ENCODE results near the gene MAP3K4. TPM values are rescaled to one million over a fixed set of nuclear protein-coding genes. Genes with fewer than 3 reads are reported as not detected.

Gene MAP3K4
- total and polyA plus RNA-seq, 2 of the 4 experiments (the other 2 are of a cell fraction) = 11.5 to 20.4 TPM

- H4K5ac ChIP-seq (ENCODE audit: low read depth, low read length) = no peak overlapping the region
- H4K8ac ChIP-seq (ENCODE audit: low read depth in 2 of 2, low read length in 2 of 2) = no peak overlapping the region
- no peaks in the 10 kb centered on the region for H3K9me3 ChIP-seq (ENCODE audit: control insufficient read depth, insufficient read depth, low read length)
- H3K4me2 ChIP-seq (ENCODE audit: low read depth, low read length) = no peak overlapping the region
- no peaks in the 10 kb centered on the region for H3K79me1 ChIP-seq (ENCODE audit: low read depth in 1 of 2, low read length in 2 of 2)
- CTCF ChIA-PET = no interaction called here
- dilution Hi-C loops (cut with HindIII; ENCODE audit: low sequenced_read_pairs, unreplicated experiment) (no loop called here), intact Hi-C loops (cut with micrococcal nuclease) (no loop called here), in situ Hi-C loops (cut with MboI; ENCODE audit: low sequenced_read_pairs) (no loop called here)
- no peaks in the 10 kb centered on the region for H3K36me3 ChIP-seq (ENCODE audit: control insufficient read depth, insufficient read depth, low read length)
- H3K4me3 ChIP-seq (ENCODE audit: insufficient read depth, low read depth, low read length) = no peak overlapping the region
- no peak overlapping the region for H3K18ac ChIP-seq (ENCODE audit: low read depth, low read length)
- POLR2A ChIA-PET (ENCODE audit: unreplicated experiment) = no interaction called here
- no peak overlapping the region for H3K9ac ChIP-seq (ENCODE audit: low read depth, low read length)
- no TSS peak for BruUV-seq (replicated peaks)
- no peak overlapping the region for H2BK20ac ChIP-seq (ENCODE audit: low read depth, low read length)
- peaks cover 4% of the 10 kb centered on the region; the same call in 1 of the 2 replicates for H3K4me1 ChIP-seq (ENCODE audit: control insufficient read depth, insufficient read depth, low read length)
- no peaks in the 10 kb centered on the region for H4K20me1 ChIP-seq (ENCODE audit: insufficient read depth, low read length)
- DNase-seq (no peak), ATAC-seq (ENCODE audit: low read depth) (no peak)
- H3K27ac ChIP-seq (ENCODE audit: insufficient read depth, low read length) = no peak overlapping the region
- H2AK9ac ChIP-seq (replicated peaks; ENCODE audit: low read depth, low read length, poor library complexity) = no peak overlapping the region
- no peak overlapping the region for H2AK5ac ChIP-seq (ENCODE audit: low read depth, low read length)
- H4K91ac ChIP-seq (ENCODE audit: insufficient read depth, low read depth, low read length) = no peak overlapping the region
- no peak overlapping the region for H2BK15ac ChIP-seq (ENCODE audit: low read depth, low read length)
- H2AFZ ChIP-seq (replicated peaks; ENCODE audit: low read length, poor library complexity) = no peak overlapping the region
- H3K14ac ChIP-seq (replicated peaks; ENCODE audit: low read depth, low read length) = no peak overlapping the region
- no peak overlapping the region for H2BK5ac ChIP-seq (ENCODE audit: low read depth, low read length, poor library complexity, severe bottlenecking)
- 100% methylated on average over 3 of the region's 11 CpGs; no CpG with 5 or more reads in 1 of the 2 experiments for WGBS, 2 experiments (ENCODE audit: extremely low coverage in 2 of 2, insufficient read length in 1 of 2)
- TF ChIP-seq, protein P1, sequence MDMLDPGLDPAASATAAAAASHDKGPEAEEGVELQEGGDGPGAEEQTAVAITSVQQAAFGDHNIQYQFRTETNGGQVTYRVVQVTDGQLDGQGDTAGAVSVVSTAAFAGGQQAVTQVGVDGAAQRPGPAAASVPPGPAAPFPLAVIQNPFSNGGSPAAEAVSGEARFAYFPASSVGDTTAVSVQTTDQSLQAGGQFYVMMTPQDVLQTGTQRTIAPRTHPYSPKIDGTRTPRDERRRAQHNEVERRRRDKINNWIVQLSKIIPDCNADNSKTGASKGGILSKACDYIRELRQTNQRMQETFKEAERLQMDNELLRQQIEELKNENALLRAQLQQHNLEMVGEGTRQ (IDR thresholded peaks at IDR 0.05; ENCODE audit: low read depth, low read length) = no peak
- 0 out of 2 replicates have a peak, but pooled peaks have one; percentile 14 for TF ChIP-seq CEBPB (IDR thresholded peaks at IDR 0.05; ENCODE audit: low read depth, low read length)
- TF ChIP-seq POLR2A (IDR thresholded peaks at IDR 0.05; ENCODE audit: low read depth, low read length) = no peak
- H3K4ac ChIP-seq (ENCODE audit: low read depth, low read length) = no peak overlapping the region
- H2BK120ac ChIP-seq (ENCODE audit: low read depth, low read length) = no peak overlapping the region
- H3K23ac ChIP-seq (ENCODE audit: low read depth, low read length) = no peak overlapping the region
- H3K9me1 ChIP-seq (ENCODE audit: insufficient read depth, low read length) = no peaks in the 10 kb centered on the region
- H3K27me3 ChIP-seq (ENCODE audit: control insufficient read depth, insufficient read depth, low read length) = peaks cover 6% of the 10 kb centered on the region
- H3K56ac ChIP-seq (ENCODE audit: extremely low read depth, insufficient read depth, low read length) = no peak overlapping the region
Observed at GRCh38 chr6:160952633-160953281, 38.8 kb upstream of the MAP3K4 start.
